ENCODE measurements around the gene GUCY2D. TPM values are rescaled to one million over a fixed set of nuclear protein-coding genes. Genes with fewer than 3 reads are reported as not detected.

GUCY2D gene
- total RNA-seq, 1 donor from 2014 or later, result not detected

DNA sequence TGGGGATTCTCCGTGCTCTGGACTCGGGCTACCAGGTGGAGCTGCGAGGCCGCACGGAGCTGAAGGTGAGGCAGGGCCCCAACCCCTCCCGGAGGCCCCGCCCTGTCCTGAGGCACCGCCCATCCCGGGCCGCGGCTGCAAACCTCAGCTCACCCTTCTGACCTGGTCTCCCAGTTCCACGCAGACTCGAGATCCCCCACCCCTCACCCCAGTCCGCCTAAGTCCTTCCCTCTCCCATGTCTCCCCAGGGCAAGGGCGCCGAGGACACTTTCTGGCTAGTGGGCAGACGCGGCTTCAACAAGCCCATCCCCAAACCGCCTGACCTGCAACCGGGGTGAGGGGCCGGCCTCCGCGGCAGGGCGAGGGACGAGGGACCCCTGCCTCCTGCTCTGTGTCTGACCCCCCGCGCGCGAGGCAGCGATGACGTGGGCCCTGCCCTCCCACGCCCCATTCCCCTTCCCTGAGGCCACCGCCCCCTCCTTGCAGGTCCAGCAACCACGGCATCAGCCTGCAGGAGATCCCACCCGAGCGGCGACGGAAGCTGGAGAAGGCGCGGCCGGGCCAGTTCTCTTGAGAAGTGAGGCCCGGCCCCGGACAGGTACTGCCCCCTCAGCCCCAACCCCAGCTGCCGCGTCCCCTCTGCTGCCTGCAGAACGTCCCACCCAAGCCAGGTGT, 13.7 kb downstream of the GUCY2D start:
- Mint-ChIP-seq H3K4me3 (peak overlapping the region; percentile 88), H3K27ac (ENCODE audit: unreplicated experiment) (no peak overlapping the region), H3K27me3 (ENCODE audit: low read depth) (peaks cover 36% of the 10 kb centered on the region), H3K36me3 (ENCODE audit: low read depth) (no peaks in the 10 kb centered on the region), H3K4me1 (peaks cover 15% of the 10 kb centered on the region), H3K9me3 (no peaks in the 10 kb centered on the region)
- TF ChIP-seq CTCF (conservative IDR thresholded peaks at IDR 0.05), result no peak
- DNase-seq (ENCODE audit: low read depth, low spot score), result no peak

- Mint-ChIP-seq H3K4me1 (peaks cover 15% of the 10 kb centered on the region), H3K4me3 (peak overlapping the region; percentile 88), H3K9me3 (no peaks in the 10 kb centered on the region), H3K27ac (ENCODE audit: unreplicated experiment) (no peak overlapping the region), H3K27me3 (ENCODE audit: low read depth) (peaks cover 36% of the 10 kb centered on the region), H3K36me3 (ENCODE audit: low read depth) (no peaks in the 10 kb centered on the region)
- peak; percentile 62 for DNase-seq (ENCODE audit: low read depth, low spot score)
- peak; percentile 77 for TF ChIP-seq CTCF (conservative IDR thresholded peaks at IDR 0.05)
Observed at GRCh38 chr17:8016632-8017424, 14.4 kb downstream of the GUCY2D start.

GRCh38 chr17:8018436-8018835, 16.0 kb downstream of the GUCY2D start:
- Mint-ChIP-seq H3K27me3 (ENCODE audit: low read depth) (peaks cover 34% of the 10 kb centered on the region), H3K36me3 (ENCODE audit: low read depth) (no peaks in the 10 kb centered on the region), H3K4me1 (peaks cover 10% of the 10 kb centered on the region), H3K9me3 (no peaks in the 10 kb centered on the region), H3K27ac (ENCODE audit: unreplicated experiment) (no peak overlapping the region), H3K4me3 (no peak overlapping the region)
- no peak for TF ChIP-seq CTCF (conservative IDR thresholded peaks at IDR 0.05)
- DNase-seq (ENCODE audit: low read depth, low spot score), result no peak

DNA sequence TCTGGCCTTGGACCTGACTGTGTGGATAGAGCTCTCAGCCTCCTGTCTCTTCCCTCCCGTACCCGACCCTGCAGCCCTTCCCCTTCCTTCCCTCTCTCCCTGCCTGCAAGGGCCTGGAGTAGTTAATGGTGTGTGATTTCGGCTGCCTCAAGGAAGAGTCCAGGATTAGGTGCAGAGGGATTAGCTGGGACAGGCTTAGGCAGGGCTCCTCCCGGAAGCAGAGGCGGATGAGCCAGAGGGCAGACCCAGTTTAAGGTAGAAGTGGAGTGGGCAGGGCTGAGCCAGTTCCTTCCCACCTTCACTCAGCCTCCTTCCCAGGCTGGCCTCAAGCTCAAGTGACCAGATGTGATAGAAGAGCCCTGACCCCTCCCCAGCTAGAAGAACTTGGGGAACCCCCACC, 16.8 kb downstream of the GUCY2D start:
- Mint-ChIP-seq H3K9me3 (no peaks in the 10 kb centered on the region), H3K27ac (ENCODE audit: unreplicated experiment) (no peak overlapping the region), H3K4me1 (peaks cover 6% of the 10 kb centered on the region), H3K36me3 (ENCODE audit: low read depth) (no peaks in the 10 kb centered on the region), H3K27me3 (ENCODE audit: low read depth) (peaks cover 32% of the 10 kb centered on the region), H3K4me3 (no peak overlapping the region)
- DNase-seq (ENCODE audit: low read depth, low spot score), result no peak
- TF ChIP-seq CTCF (conservative IDR thresholded peaks at IDR 0.05), result no peak

DNA sequence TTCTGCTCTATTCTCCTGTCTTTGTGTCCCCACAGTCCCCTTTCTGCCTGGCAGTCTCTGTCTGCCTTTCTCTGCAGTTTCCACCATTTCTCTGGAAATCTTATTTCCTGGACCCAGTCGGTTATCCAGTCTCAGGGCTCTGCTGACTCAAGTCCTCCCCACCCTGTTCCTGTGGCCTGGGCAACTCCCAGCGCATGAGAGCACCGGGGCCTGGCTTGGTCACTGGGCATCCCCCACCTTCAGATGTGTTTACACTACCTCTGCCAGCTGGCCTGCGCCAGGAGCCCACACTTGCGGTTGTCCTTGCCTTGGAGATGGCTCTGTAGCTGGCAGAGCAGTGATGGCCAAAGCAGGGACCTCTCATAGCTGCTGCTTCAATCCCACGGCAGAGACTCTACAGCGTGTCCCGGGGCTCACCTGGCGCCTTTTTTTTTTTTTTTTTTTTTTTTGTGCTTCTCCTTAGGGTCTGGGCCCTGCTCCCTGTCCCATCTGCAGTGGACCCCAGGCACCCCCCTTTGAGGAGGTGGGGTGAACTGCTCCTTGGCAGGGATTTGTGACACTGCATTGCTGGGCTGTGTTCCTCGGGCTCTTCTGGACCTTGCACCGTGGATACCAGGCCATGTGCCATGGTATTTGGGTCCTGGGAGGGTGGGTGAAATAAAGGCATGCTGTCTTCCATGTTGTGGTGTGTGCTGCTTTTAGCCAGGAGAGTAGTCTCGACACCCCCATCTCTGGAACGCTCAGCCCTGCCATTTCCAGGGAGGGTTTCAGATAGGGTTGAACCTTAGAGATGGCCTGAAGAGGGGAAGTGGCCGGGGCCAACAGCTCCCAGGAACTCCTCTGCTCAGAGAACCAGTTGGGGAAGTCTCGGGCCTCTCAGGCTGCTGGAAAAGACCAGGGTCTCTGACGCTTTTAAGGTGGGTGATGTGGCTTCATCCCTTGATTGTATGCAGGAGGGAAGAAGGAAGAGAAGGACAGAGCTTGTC, 17.5 kb downstream of the GUCY2D start:
- peaks cover 6% of the 10 kb centered on the region for H3K4me1 Mint-ChIP-seq
- no peak overlapping the region for H3K4me3 Mint-ChIP-seq
- TF ChIP-seq CTCF (conservative IDR thresholded peaks at IDR 0.05), result no peak
- no peak for DNase-seq (ENCODE audit: low read depth, low spot score)
- no peak overlapping the region for H3K27ac Mint-ChIP-seq (ENCODE audit: unreplicated experiment)
- peaks cover 26% of the 10 kb centered on the region for H3K27me3 Mint-ChIP-seq (ENCODE audit: low read depth)
- H3K36me3 Mint-ChIP-seq (ENCODE audit: low read depth), result no peaks in the 10 kb centered on the region
- no peaks in the 10 kb centered on the region for H3K9me3 Mint-ChIP-seq

All from neural crest cell (in vitro differentiated cells).